GM04504 (cell line): ENCODE data around the gene HSPB8.

Experiments used
- DNase-seq: peaks from one replicate; pipeline ENCODE4 v3.0.0-alpha.2; 2012; ENCODE audit warnings: low read depth

The HSPB8 gene

DNA sequence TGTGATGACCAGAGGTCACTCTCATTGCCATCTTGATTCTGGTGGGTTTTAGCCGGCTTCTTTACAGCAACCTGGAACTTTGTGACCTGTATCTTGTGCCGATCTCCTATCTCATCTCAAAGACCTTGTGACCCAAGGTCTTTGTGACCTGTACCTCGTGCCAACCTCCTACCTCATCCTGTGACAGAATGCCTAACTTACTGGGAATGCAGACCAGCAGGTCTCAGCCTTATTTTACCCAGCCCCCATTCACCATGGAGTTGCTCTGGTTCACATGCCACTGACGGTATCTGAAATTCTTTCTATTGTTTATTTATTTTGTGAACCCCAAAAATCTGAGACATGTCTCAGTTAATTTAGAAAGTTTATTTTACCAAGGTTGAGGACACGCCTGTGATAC is 7.4 kb upstream of the HSPB8 start:
- DNase-seq = no peak

DNA sequence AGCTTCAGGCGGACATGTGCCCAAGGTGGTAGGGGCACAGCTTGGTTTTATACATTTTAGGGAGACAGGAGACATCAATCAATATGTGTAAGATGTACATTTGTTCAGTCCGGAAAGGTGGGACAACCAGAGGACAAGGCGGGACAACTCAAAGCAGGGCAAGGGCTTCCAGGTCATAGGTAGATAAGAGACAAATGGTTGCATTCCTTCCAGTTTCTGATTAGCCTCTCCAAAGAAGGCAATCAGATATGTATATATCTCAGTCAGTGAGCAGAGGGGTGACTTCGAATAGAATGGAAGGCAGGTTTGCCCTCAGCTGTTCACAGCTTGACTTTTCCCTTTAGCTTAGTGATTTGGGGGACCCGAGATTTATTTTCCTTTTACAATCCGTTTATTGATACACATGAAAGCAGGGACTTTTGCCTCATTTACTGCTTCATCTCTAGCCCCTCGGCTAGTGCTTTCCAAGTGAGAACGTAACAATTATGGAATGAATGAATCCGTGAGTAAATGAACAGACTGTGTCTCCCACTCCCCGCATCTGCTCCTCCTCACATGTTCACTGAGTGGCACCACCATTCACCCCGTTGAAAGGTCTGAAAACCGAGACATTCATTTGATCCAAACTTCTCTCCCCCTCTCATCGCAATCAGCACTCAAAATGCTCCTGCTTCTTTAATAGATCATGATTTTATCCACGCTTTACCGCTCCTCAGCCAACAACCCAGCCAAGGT is 6.9 kb upstream of the HSPB8 start:
- DNase-seq = no peak

DNA sequence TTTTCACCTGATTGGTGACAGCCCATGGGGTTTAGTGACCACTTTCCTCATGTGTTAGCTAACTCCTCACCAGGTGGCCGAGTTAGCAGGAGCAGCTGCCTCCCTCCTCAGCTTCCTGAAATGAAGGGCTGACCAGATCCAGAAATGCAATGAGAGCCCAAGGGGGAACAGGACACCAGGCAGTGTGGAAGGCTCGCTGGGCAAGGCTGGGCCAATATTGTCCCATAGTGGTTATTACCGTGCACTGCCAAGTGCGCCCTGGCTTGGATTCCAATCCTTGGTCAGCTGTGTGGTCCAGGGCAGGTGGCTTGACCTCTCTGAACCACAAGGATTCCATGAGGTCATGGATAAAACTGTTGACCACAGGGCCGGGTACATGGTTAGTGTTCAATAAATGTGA is 3.6 kb upstream of the HSPB8 start:
- DNase-seq = no peak

DNA sequence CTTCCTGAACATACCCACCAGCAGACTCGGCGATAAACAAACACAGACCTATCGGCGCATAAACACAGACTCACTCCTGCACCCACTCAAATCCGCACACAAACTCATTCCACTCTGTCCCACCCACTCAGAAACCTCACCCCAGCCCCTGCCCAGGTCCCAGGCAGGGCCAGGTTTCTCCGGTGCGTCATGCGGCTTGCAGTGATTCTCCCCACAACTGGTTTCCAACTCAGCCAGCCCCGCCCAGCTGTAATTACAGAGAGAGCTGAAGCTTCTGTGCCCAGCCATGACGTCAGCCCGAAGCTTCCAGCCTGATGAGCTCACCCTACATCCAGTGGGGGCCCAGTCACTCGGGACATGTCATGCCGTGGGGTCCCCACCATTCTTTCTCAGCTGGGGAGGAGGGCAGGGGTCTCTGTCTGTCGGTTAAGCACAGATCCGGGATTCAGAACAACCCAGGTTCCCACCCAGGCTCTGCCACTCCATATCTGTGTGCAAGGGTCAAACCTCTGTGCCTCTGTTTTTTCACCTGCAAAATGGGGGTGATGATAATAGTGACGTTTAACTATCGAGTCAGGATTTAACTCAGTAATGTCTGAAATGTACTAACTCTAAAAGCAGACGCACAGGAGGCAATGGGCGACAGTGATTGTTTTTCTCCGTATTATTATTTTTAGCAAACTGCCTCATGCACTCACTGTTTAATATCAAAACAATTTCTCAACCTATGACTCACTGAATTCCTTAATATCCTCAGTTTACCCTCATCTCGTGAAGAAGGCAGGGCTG is 2.3 kb upstream of the HSPB8 start:
- peak; percentile 85 for DNase-seq

DNA sequence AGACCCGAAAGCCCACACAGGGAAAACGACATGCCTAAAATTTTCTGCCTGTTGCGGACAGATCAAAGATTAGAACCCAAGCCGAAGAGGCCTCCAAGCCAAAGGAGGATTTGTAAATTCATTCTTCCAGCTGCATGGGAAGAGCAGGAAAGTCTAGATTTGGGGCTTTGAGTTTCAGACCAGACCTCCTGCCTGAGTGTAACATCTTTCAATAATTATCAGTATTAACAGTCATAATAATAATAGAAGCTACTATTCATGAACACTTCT is 1.7 kb upstream of the HSPB8 start:
- DNase-seq = no peak

DNA sequence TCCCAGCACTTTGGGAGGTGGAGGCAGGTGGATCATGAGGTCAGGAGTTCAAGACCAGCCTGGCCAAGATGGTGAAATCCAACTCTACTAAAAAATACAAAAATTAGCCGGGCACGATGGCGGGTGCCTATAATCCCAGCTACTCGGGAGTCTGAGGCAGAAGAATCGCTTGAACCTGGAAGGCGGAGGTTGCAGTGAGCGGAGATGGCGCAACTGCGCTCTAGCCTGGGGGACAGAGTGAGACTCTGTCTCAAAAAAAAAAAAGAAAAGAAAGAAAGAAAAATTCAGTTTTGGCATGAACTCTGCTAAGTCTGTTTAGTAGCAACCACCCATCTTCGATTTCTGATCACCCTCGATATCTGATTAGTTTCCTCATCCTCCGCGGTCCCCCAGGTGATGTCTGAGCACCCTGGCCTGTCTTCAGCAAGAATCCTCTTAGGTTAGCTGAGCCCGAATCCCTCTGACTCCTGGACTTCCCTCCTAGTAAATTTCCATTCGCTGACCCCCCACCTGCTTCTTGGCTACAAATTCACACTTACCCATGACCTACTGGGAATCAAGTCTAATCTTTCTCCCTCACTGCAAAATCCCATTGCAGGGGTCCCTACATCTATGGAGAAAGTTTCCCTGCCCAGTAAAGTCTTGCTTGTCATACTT is 879 bp upstream of the HSPB8 start:
- DNase-seq = no peak

DNA sequence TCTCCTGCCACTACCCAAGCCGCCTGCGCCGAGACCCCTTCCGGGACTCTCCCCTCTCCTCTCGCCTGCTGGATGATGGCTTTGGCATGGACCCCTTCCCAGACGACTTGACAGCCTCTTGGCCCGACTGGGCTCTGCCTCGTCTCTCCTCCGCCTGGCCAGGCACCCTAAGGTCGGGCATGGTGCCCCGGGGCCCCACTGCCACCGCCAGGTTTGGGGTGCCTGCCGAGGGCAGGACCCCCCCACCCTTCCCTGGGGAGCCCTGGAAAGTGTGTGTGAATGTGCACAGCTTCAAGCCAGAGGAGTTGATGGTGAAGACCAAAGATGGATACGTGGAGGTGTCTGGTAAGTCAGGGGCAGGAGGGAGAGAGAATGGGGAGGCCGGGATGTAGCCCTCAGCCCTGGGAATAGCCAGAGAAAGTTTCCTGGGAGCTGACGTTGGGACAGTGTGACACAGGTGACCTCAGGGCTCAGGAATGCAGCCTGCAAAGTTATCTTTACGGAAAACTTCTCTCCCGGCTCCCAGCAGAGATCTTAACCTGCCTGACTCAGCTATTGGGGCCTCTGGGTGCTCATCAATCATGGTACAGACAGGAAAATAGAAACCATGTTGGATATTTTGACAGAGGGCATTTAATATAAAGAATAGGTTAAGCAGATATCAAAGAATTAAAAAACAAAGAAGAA is 747 bp downstream of the HSPB8 start:
- DNase-seq = peak; percentile 38

DNA sequence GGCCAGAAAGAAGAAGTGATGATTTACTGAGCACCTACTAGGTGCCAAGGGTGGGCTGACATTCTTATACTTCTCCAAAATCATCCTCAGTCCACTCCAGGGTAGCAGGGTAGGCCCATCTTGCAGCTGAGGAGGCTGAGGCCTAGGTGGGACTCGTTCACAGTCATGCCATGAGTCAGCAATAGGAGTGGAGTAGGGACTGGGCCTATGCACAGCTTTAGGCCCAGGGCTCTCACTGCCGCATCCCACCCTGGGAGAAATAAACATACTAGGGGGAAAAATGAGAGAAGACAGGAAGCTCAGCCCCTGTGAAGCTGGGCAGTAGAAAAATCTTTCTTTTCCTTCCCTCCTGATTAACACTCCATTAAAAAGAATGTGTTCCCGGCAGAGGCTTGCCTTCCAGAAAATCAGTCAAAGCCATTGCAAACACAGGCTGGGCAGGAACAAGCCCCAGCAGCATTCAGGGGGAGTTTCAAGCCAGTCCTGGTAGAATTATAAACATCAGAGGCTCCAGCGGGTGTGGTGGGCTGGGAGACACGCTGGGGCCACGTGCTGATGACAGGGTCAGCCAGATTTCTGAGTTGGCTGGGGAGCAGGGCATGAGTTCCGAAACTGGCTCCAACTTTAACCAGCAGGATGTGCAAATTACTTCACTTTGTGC is 1.8 kb downstream of the HSPB8 start:
- peak; percentile 53 for DNase-seq

DNA sequence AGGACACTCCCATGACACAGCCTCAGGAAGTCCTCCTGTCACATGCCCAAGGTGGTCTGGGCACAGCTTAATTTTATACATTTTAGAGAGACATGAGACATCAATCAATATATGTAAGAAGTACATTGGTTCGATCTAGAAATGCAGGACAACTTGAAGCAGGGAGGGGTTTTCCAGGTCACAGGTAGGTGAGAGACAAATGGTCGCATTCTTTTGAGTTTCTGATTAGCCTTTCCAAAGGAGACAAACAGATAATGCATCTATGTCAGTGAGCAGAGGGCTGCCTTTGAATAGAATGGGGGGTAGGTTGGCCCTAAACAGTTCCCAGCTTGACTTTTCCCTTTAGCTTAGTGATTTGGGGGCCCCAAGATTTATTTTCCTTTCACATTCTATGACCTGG is 2.5 kb downstream of the HSPB8 start:
- DNase-seq = no peak

DNA sequence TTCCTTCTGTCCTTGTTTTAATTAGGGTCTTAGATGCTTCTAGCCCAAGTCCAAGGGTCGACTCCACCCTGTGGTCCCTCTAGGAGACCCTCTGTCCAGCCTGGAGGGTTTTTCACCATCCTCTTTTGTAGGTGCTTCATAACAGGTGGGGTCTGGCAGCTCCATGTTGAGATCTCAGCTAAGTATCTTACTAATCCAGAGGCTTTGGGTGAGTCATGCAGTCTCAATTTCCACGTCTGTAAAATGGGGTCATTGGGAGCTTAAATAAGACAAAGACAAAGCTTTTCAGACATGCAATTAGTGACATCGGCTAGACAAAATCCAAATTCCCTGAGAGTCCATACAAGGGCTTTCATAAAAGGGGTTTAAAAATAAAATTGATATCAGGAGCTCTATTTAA is 3.2 kb downstream of the HSPB8 start:
- DNase-seq = no peak

DNA sequence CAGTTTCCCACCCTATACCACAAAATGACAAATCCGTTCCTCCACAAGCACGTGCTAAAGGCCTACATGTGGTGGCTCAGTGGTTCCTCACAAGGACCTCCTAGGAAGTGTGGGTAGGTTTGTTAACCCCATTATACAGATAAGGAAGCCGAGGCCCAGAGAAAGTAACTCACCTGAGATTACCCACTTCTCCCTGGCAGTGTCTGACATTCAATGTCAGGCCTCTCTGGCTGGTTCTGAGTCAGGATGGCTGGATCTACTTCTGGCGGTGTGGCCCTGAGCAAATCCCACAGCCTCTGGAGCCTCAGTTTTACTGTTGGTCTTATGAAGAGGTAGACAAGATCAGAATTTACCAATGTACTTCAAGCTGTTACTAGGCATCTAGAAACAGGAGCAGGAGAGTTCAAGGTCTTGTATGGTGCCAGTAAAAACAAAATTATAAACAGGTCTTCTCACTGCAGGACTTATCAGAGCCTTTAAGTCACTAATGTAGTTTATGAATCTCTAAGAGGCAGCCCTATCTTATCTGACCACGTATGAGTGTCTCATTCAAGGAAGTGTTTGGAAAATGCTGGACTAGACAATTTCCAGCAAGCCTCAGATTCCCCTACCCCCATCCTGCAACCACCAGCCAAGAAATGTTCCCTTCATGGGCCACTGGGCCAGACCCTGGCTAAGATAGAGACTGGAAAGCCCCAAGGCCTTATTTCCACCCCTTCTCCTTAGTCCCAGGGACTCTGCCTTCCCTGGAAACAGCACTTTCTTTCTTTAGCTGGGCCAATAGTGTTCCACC is 4.2 kb downstream of the HSPB8 start:
- no peak for DNase-seq

DNA sequence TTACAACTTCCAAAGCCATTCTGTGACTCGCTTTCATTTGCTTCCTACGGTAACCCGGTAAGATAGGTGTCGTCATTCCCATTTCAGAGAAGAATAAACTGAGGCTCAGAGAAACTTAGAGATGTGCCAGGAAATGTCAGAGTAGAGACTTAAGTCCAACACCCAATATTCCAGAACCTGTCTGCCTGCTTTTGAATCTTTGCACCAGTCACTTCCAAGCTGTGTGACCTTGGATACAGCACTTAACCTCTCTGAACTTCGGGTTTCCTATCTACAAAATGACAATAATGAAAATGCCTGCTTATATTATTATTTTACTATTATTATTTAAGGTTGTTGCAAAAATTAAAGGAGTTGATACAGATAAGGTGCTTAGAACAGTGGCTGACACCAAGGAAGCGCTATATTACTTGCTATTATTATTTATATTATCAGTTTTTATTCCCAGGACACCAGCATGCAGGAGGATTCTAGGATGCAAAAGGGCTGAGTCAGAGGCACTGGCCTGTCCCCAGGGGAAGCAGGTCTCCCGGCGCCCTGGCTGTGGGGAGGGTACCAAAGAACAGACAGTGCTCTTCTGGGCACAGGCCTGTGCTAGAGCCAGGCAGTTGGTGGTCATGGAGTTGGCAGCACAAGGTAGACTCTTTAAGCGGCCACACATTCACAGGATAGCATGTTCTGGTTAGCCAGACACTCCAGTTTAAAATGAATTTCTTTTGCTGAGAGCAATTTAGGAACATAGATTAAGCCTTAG is 5.4 kb downstream of the HSPB8 start:
- no peak for DNase-seq

DNA sequence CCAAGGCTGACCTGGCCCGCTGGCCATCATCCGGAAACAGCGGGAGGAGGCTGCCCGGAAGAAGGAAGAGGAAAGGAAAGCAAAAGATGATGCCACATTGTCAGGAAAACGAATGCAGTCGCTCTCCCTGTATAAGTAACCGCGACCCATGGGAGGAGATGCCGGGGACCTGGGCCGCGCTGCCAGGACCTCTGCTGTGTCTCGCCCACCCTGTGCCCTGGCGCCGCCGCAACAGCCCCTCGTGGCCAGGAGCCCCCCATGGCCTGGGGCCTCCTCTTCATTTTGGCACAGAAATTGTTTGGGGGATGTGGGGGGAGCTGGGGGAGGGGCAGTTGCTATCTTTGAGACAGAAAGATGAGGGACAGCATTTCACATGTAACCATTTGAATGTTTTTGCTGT is 16.5 kb downstream of the HSPB8 start:
- DNase-seq = no peak

DNA sequence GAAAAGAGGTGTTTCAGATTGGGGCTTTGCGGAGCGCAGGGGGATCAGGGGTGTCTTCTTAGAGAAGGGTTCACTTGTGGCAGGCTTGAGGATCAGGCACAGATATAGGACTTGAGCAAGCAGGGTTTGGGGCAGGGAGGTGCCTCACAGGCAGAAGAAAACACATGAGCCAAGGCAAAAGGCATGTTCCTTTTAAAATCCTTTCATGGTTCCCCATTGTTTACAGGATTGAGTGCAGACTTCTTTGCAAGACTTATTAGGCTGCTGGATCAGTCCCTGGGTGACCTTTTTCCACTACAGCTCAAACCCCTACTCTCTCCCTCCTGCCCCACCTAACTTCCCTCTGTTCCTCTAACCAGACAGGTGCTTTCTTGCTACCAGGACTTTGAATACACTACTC is 19.7 kb downstream of the HSPB8 start:
- no peak for DNase-seq

DNA sequence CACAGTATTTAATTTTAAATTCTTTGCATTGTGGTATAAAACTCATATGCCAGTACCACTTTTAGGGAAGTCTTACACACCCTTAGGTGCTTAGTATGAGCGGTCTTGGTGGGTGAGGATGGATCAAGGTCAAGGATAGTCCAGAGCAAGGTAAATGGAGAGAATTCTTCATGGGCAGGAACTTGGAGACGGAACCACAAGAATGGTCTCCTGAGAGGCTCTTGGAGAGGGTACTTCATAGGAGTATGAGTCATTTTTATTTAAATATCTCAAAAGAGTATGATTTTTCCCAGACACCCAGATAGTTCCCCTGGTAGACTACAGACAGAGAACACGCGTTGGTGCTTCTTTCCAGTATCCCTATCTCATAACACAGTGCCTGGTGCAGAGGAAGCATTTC is 21.9 kb downstream of the HSPB8 start:
- DNase-seq = no peak

DNA sequence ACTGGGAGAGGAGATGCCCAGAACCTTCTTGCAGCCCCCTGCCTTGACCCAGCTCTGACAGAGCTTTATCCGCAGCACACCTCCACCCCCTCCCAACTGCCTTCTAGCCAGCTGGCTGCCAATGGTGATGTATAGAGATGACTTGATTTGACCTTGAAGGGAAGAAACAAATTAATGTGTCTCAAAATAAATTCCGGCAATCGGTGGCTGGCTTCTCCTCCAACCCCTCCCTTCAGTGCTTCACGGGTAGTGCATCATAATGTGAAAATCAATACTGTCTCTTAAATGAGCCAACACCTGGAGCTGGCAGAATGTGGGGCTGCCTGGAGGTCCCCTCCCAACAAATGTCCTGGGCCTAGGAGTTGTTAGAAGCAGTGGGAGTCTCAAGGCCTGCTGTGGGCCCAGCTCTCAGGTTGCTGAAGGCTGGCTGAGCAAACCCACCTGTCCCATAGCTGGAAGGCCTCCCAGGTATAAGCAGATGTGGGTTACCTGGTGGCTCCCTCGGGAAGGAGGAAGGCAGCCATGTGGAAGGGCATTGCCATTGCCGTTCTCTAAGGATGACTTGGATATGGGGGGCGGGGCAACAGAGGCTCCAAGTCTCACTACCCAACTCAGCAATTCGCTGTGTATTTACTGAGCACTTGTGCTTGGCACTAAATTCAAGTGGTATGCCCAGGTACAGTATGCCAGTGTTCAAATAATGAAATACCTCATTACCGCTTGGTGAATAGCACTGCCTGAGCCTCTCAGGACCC is 23.2 kb downstream of the HSPB8 start:
- no peak for DNase-seq

DNA sequence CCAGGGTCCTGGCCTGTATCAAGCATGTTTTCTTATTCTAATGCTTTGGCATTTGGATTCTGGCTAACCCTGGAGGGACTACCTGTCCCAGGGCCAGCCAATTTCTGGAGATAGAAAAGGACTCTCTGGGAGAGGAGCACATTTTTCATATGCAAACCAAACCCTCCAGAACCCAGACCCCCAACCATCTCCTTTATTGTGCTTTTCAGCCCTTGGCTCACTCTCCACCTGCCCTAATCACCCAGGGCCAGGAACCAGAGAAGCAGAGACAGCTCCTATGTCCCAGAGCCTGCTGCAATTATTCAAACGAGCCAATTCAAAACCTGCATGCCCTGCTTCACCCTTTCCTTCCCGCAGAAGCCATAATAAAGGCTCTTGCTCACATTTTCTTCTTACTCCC is 23.8 kb downstream of the HSPB8 start:
- no peak for DNase-seq

DNA sequence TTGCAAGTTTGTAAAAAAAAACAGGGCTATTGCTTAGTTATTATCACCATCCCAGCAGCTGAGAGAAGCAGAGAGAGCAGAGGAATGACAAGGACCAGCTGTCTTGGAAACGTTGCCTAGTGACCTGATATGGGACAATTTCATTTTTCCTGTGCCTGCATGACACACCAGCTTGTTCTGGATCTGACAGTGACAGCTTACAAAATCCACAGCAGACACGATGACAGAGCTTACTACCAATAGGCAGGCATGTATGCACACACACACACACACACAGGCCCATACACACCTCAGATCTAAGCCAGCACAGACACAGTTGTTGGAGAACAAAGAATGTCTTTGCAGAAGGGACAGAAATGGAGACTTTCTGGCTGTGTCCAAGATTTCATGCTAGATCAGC is 25.4 kb downstream of the HSPB8 start:
- DNase-seq = no peak

DNA sequence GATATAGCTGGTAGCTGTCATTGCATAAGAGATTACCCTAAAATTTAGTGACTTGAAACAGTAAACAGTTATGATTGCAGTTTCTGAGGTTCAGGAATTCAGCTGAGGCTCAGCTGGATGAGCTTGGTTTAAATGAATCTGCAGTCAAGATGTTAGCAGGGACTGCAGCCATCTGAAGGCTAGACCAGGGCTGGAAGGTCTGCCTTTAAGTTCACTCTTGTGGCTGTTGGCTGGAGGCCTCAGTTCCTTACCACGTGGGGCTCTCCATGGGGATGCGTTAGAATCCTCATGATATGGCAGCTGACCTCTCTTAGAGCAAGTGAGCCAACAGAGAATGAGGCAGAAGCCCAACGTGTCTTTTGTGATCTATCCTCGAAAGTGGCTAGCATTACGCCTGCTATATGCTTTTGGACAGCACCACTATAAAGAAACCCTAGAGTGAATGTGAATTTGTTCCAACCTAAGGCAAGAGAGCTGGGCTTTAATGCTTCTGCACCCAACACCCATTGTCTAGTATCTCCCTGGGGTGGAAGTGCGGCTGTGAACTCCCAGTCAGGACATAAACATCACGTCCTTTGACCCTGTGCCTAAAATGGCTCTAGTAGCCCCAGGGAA is 26.0 kb downstream of the HSPB8 start:
- DNase-seq = no peak
